ENCODE results near the gene ZCCHC13.
A peak's percentile ranks its signal among the peaks of the same experiment; 100 is the strongest.
"Not testable (repeated sequence)": the region's sequence is repeated elsewhere in the genome, so short reads cannot be mapped to it uniquely, and the experiment has no call there.

The ZCCHC13 gene

GRCh38 chrX:74304016-74304415 lies at the start of gene ZCCHC13:
ZCCHC13 (plus strand) TSS chrX:74304180; CDS start chrX:74304267, 87 bp downstream.
- no peak for DNase-seq (ENCODE audit: low spot score)
- FAIRE-seq, result no peak

- FAIRE-seq; DNase-seq (ENCODE audit: low spot score): not testable (repeated sequence)
Measured at GRCh38 chrX:74258111-74258510, 45.9 kb upstream of the ZCCHC13 start.

- FAIRE-seq, result no peak
Measured at GRCh38 chrX:74259885-74260491, 44.0 kb upstream of the ZCCHC13 start.

GRCh38 chrX:74262452-74263209 lies 41.3 kb upstream of the ZCCHC13 start:
- FAIRE-seq, result no peak
- no peak for DNase-seq (ENCODE audit: low spot score)

More at GRCh38 chrX:74259885-74260491, 44.0 kb upstream of the ZCCHC13 start:
- no peak for DNase-seq (ENCODE audit: low spot score)

GRCh38 chrX:74270393-74270792 lies 33.6 kb upstream of the ZCCHC13 start:
- FAIRE-seq (no peak), DNase-seq (ENCODE audit: low spot score) (no peak)

- FAIRE-seq (no peak), DNase-seq (ENCODE audit: low spot score) (no peak)
Measured at GRCh38 chrX:74272230-74272629, 31.8 kb upstream of the ZCCHC13 start.

- FAIRE-seq (no peak), DNase-seq (ENCODE audit: low spot score) (no peak)
Measured at GRCh38 chrX:74274516-74274915, 29.5 kb upstream of the ZCCHC13 start.

- DNase-seq (ENCODE audit: low spot score) (no peak), FAIRE-seq (no peak)
Measured at GRCh38 chrX:74277320-74277719, 26.7 kb upstream of the ZCCHC13 start.

GRCh38 chrX:74277846-74278245 lies 26.1 kb upstream of the ZCCHC13 start:
- FAIRE-seq (no peak), DNase-seq (ENCODE audit: low spot score) (no peak)

- DNase-seq (ENCODE audit: low spot score) (no peak), FAIRE-seq (no peak)
Measured at GRCh38 chrX:74280759-74281158, 23.2 kb upstream of the ZCCHC13 start.

GRCh38 chrX:74284391-74284952 lies 19.5 kb upstream of the ZCCHC13 start:
- DNase-seq (ENCODE audit: low spot score) (no peak), FAIRE-seq (no peak)

GRCh38 chrX:74286950-74287740 lies 16.8 kb upstream of the ZCCHC13 start:
- no peak for FAIRE-seq
- DNase-seq (ENCODE audit: low spot score), result no peak

GRCh38 chrX:74291577-74291963 lies 12.4 kb upstream of the ZCCHC13 start:
- no peak for FAIRE-seq
- no peak for DNase-seq (ENCODE audit: low spot score)

- FAIRE-seq, result peak; percentile 71
- DNase-seq (ENCODE audit: low spot score), result peak; percentile 84
Measured at GRCh38 chrX:74291964-74292807, 11.8 kb upstream of the ZCCHC13 start.

- no peak for DNase-seq (ENCODE audit: low spot score)
- FAIRE-seq, result no peak
Measured at GRCh38 chrX:74292808-74293123, 11.2 kb upstream of the ZCCHC13 start.

GRCh38 chrX:74293343-74293946 lies 10.5 kb upstream of the ZCCHC13 start:
- DNase-seq (ENCODE audit: low spot score) (peak; percentile 79), FAIRE-seq (no peak)

- DNase-seq (ENCODE audit: low spot score), result no peak
- FAIRE-seq, result no peak
Measured at GRCh38 chrX:74295101-74295500, 8.9 kb upstream of the ZCCHC13 start.

- FAIRE-seq (no peak), DNase-seq (ENCODE audit: low spot score) (no peak)
Measured at GRCh38 chrX:74297766-74298165, 6.2 kb upstream of the ZCCHC13 start.

GRCh38 chrX:74300869-74301268 lies 3.1 kb upstream of the ZCCHC13 start:
- no peak for FAIRE-seq
- DNase-seq (ENCODE audit: low spot score), result no peak

- FAIRE-seq, result no peak
Measured at GRCh38 chrX:74318672-74319071, 14.7 kb downstream of the ZCCHC13 start.

GRCh38 chrX:74319321-74319720 lies 15.3 kb downstream of the ZCCHC13 start:
- FAIRE-seq; DNase-seq (ENCODE audit: low spot score): not testable (repeated sequence)

More at GRCh38 chrX:74318672-74319071, 14.7 kb downstream of the ZCCHC13 start:
- DNase-seq (ENCODE audit: low spot score), result no peak

All from urothelium cell line (cell line).